NB4 (cell line): ENCODE results near the gene YIPF3.

Source experiments
- POLR2A ChIP-seq: IDR thresholded peaks from 2 replicates; pipeline ENCODE4 v1.6.1; 2011; ENCODE audit warnings: mild to moderate bottlenecking; ENCODE audit not compliant: insufficient read length; ENCODE audit errors: extremely low read depth
- TF ChIP-seq, protein P1 (sequence below): IDR thresholded peaks from one replicate; pipeline ENCODE4 v1.5.1; 2012; ENCODE audit warnings: low read depth, low read length
- TF ChIP-seq, protein P2 (sequence below): IDR thresholded peaks from 2 replicates; pipeline ENCODE4 v1.6.1; 2011; ENCODE audit warnings: low read depth, low read length

DNA sequence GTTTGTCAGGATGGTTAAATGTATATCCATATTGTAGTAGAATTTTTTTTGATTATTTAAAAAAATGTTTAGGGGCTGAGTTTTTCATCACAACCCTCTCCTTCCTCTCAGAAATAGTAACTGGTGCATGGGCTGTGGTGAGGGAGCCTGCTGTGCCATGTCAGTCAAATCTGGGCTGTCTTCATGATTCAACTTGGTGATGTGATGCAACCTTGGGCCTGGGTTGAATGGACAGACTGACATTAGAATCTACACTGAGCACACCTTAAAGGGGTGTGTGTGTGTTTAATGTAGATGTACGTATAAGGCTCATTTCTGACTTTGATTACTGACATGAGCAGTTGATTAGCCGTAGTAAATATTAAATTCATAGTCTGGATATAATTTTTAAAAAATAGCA lies 35.7 kb downstream of the YIPF3 start:
- TF ChIP-seq, protein P1, sequence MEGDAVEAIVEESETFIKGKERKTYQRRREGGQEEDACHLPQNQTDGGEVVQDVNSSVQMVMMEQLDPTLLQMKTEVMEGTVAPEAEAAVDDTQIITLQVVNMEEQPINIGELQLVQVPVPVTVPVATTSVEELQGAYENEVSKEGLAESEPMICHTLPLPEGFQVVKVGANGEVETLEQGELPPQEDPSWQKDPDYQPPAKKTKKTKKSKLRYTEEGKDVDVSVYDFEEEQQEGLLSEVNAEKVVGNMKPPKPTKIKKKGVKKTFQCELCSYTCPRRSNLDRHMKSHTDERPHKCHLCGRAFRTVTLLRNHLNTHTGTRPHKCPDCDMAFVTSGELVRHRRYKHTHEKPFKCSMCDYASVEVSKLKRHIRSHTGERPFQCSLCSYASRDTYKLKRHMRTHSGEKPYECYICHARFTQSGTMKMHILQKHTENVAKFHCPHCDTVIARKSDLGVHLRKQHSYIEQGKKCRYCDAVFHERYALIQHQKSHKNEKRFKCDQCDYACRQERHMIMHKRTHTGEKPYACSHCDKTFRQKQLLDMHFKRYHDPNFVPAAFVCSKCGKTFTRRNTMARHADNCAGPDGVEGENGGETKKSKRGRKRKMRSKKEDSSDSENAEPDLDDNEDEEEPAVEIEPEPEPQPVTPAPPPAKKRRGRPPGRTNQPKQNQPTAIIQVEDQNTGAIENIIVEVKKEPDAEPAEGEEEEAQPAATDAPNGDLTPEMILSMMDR: no peak
- TF ChIP-seq POLR2A: no peak
- TF ChIP-seq, protein P2, sequence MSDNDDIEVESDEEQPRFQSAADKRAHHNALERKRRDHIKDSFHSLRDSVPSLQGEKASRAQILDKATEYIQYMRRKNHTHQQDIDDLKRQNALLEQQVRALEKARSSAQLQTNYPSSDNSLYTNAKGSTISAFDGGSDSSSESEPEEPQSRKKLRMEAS: no peak
